Left cardiac atrium (tissue), 4 donors: ENCODE results near the gene CYP27A1. TPM values are rescaled to one million over a fixed set of nuclear protein-coding genes. Genes with fewer than 3 reads are reported as not detected.
A peak's percentile ranks its signal among the peaks of the same experiment; 100 is the strongest.

ENCODE experiments used
- ATAC-seq, 2 donors: fragments of 200-7000 bp; cut with Tn5 transposase; one replicate each; pipeline ENCODE4 v1.9.1; 2020; ENCODE audit warnings: mild to moderate bottlenecking in 2 of 2, moderate library complexity in 2 of 2
- DNase-seq: peaks from one replicate; pipeline ENCODE4 v3.0.0-alpha.2; 2020
- intact Hi-C, 2 donors: fragments of 100-400 bp; cut with DNase I; formaldehyde crosslinking; loops; one replicate each; pipeline versions ENCODE4 v1.14.1 to v1.15.1; 2022 to 2023
- total RNA-seq, 2 donors: library from RNA; stranded (reverse); fragmentation: NEBNext Ultra II Directional; extraction: Animal tissue kit (Norgen Biotek cat#: 25700); gene quantifications; one replicate each; pipeline ENCODE4 v1.2.1, GENCODE V29; 2021
- donor health status: DM: no; HTN: yes; CAD: no.
- donor health status: DM: no; HTN: yes; CAD: no; lungs with severe emphysema.
- donor health status: DM: yes; HTN: yes; CAD: no.
- donor health status: Dilated cardiomyopathy.

The CYP27A1 gene
- total RNA-seq, 2 donors from 2014 or later, result 13.8 to 17.4 TPM

- no peak for ATAC-seq
- DNase-seq, result no peak
- intact Hi-C loops, result no loop called here
Observed at GRCh38 chr2:218851286-218851685, 69.3 kb downstream of the CYP27A1 start.

- ATAC-seq, result peak in 1 of 2 donors; percentile 73
- peak; percentile 53 for DNase-seq
- intact Hi-C loops, result no loop called here
Observed at GRCh38 chr2:218852911-218853667, 71.1 kb downstream of the CYP27A1 start.

GRCh38 chr2:218853766-218854165 is 71.8 kb downstream of the CYP27A1 start:
- intact Hi-C loops, result no loop called here
- ATAC-seq (peak in 1 of 2 donors; percentile 78), DNase-seq (no peak)

- intact Hi-C loops, result no loop called here
- DNase-seq (no peak), ATAC-seq (no peak)
Observed at GRCh38 chr2:218854860-218855259, 72.9 kb downstream of the CYP27A1 start.

GRCh38 chr2:218855305-218856166 is 73.6 kb downstream of the CYP27A1 start:
- intact Hi-C loops, result no loop called here
- DNase-seq (no peak), ATAC-seq (no peak)

GRCh38 chr2:218856167-218856895 is 74.4 kb downstream of the CYP27A1 start:
- no peak for DNase-seq
- no peak for ATAC-seq
- intact Hi-C loops, result no loop called here

- ATAC-seq, result no peak
- no peak for DNase-seq
Observed at GRCh38 chr2:218856896-218857243, 74.9 kb downstream of the CYP27A1 start.

GRCh38 chr2:218857371-218858137 is 75.6 kb downstream of the CYP27A1 start:
- no peak for DNase-seq
- intact Hi-C loops, result no loop called here
- no peak for ATAC-seq

More at GRCh38 chr2:218856896-218857243, 74.9 kb downstream of the CYP27A1 start:
- intact Hi-C loops, result no loop called here

GRCh38 chr2:218858138-218858445 is 76.1 kb downstream of the CYP27A1 start:
- intact Hi-C loops, result no loop called here
- ATAC-seq, result no peak
- DNase-seq, result no peak

- ATAC-seq (no peak), DNase-seq (no peak)
- intact Hi-C loops, result no loop called here
Observed at GRCh38 chr2:218858671-218859555, 77.0 kb downstream of the CYP27A1 start.

- intact Hi-C loops, result no loop called here
- no peak for DNase-seq
- ATAC-seq, result peak; percentile 14 to 29
Observed at GRCh38 chr2:218859556-218859987, 77.6 kb downstream of the CYP27A1 start, which contains the start of gene WNT6. TSS of gene WNT6 (plus strand) at chr2:218859805. CDS start at chr2:218860038, 233 bp downstream.

GRCh38 chr2:218859988-218860831 is 78.3 kb downstream of the CYP27A1 start:
- ATAC-seq, result no peak
- no peak for DNase-seq
- intact Hi-C loops, result no loop called here

GRCh38 chr2:218860950-218861381 is 79.0 kb downstream of the CYP27A1 start:
- intact Hi-C loops, result no loop called here
- DNase-seq (peak; percentile 72), ATAC-seq (peak; percentile 72 to 85)

GRCh38 chr2:218861645-218862318 is 79.8 kb downstream of the CYP27A1 start:
- ATAC-seq (no peak), DNase-seq (no peak)
- intact Hi-C loops, result no loop called here

- no peak for DNase-seq
- intact Hi-C loops, result no loop called here
- ATAC-seq, result no peak
Observed at GRCh38 chr2:218863021-218863520, 81.1 kb downstream of the CYP27A1 start.
